ENCODE data around the gene RAB1B. TPM values are rescaled to one million over a fixed set of nuclear protein-coding genes. Genes with fewer than 3 reads are reported as not detected.
"Not testable (repeated sequence)": the region's sequence is repeated elsewhere in the genome, so short reads cannot be mapped to it uniquely, and the experiment has no call there.

RAB1B gene
- total and polyA plus RNA-seq, 5 donors: 114 to 170 (median 127) TPM

- whole genome bisulfite sequencing: under 1% methylated on average over 61 of the region's 61 CpGs
- Histone ChIP-seq H3K27ac (ENCODE audit: low read length) (peak overlapping the region; percentile 94), H3K9me3 (ENCODE audit: control insufficient read depth, low read length) (no peaks in the 10 kb centered on the region), H3K4me3 (ENCODE audit: low read length) (peak overlapping the region; percentile 59), H3K27me3 (ENCODE audit: control insufficient read depth, insufficient read depth) (no peaks in the 10 kb centered on the region), H3K4me1 (ENCODE audit: control insufficient read depth, insufficient read depth, low read length) (peaks cover 6% of the 10 kb centered on the region)
- peak; percentile 89 to 91 for ATAC-seq
- DNase-seq: peak; percentile 93 to 97 (median 96)
- intact Hi-C loops (cut with DNase I): no loop called here
Measured at GRCh38 chr11:66267379-66268243, 828 bp upstream of the RAB1B start.

GRCh38 chr11:66268952-66269905 is 790 bp downstream of the RAB1B start:
- DNase-seq (peak in 2 of 3 donors; percentile 67 to 71), ATAC-seq (no peak)
- WGBS: 3% methylated on average over 32 of the region's 32 CpGs
- H3K27me3 ChIP-seq (ENCODE audit: control insufficient read depth, insufficient read depth): no peaks in the 10 kb centered on the region
- H3K4me3 ChIP-seq (ENCODE audit: low read length): peak overlapping the region; percentile 96
- H3K27ac ChIP-seq (ENCODE audit: low read length): peak overlapping the region; percentile 98
- intact Hi-C loops (cut with DNase I): no loop called here
- peaks cover 6% of the 10 kb centered on the region for H3K4me1 ChIP-seq (ENCODE audit: control insufficient read depth, insufficient read depth, low read length)
- no peaks in the 10 kb centered on the region for H3K9me3 ChIP-seq (ENCODE audit: control insufficient read depth, low read length)

GRCh38 chr11:66271816-66272215 is 3.4 kb downstream of the RAB1B start:
- DNase-seq (no peak), ATAC-seq (no peak)
- intact Hi-C loops (cut with DNase I): no loop called here
- Histone ChIP-seq H3K4me1 (ENCODE audit: control insufficient read depth, insufficient read depth, low read length) (peaks cover 4% of the 10 kb centered on the region), H3K4me3 (ENCODE audit: low read length) (no peak overlapping the region), H3K9me3 (ENCODE audit: control insufficient read depth, low read length) (no peaks in the 10 kb centered on the region), H3K27ac (ENCODE audit: low read length) (no peak overlapping the region), H3K27me3 (ENCODE audit: control insufficient read depth, insufficient read depth) (no peaks in the 10 kb centered on the region)
- 93% methylated on average over 7 of the region's 7 CpGs for WGBS

GRCh38 chr11:66272596-66272995 is 4.2 kb downstream of the RAB1B start:
- Histone ChIP-seq H3K27ac (ENCODE audit: low read length) (no peak overlapping the region), H3K4me3 (ENCODE audit: low read length) (no peak overlapping the region), H3K4me1 (ENCODE audit: control insufficient read depth, insufficient read depth, low read length) (peaks cover 2% of the 10 kb centered on the region), H3K9me3 (ENCODE audit: control insufficient read depth, low read length) (no peaks in the 10 kb centered on the region), H3K27me3 (ENCODE audit: control insufficient read depth, insufficient read depth) (no peaks in the 10 kb centered on the region)
- no peak for ATAC-seq
- intact Hi-C loops (cut with DNase I): no loop called here
- DNase-seq: no peak
- WGBS: 95% methylated on average over 2 of the region's 2 CpGs

GRCh38 chr11:66274219-66274618 is 5.8 kb downstream of the RAB1B start:
- Histone ChIP-seq H3K9me3 (ENCODE audit: control insufficient read depth, low read length) (no peaks in the 10 kb centered on the region), H3K27ac (ENCODE audit: low read length) (no peak overlapping the region), H3K4me1 (ENCODE audit: control insufficient read depth, insufficient read depth, low read length) (peaks cover 2% of the 10 kb centered on the region), H3K27me3 (ENCODE audit: control insufficient read depth, insufficient read depth) (no peaks in the 10 kb centered on the region), H3K4me3 (ENCODE audit: low read length) (no peak overlapping the region)
- intact Hi-C loops (cut with DNase I): no loop called here
- ATAC-seq: no peak
- WGBS: 42% methylated on average over 1 of the region's 1 CpG
- DNase-seq: no peak

- WGBS: 88% methylated on average over 8 of the region's 8 CpGs
- no peak overlapping the region for H3K27ac ChIP-seq (ENCODE audit: low read length)
- H3K4me3 ChIP-seq (ENCODE audit: low read length): no peak overlapping the region
- intact Hi-C loops (cut with DNase I): no loop called here
- no peaks in the 10 kb centered on the region for H3K27me3 ChIP-seq (ENCODE audit: control insufficient read depth, insufficient read depth)
- peaks cover under 1% of the 10 kb centered on the region for H3K4me1 ChIP-seq (ENCODE audit: control insufficient read depth, insufficient read depth, low read length)
- H3K9me3 ChIP-seq (ENCODE audit: control insufficient read depth, low read length): no peaks in the 10 kb centered on the region
- DNase-seq (peak in 1 of 3 donors; percentile 27), ATAC-seq (no peak)
Measured at GRCh38 chr11:66275396-66275795, 7.0 kb downstream of the RAB1B start.

GRCh38 chr11:66275984-66276612 is 7.7 kb downstream of the RAB1B start:
- ATAC-seq (no peak), DNase-seq (peak in 2 of 3 donors; percentile 47 to 61)
- Histone ChIP-seq H3K27ac (ENCODE audit: low read length) (no peak overlapping the region), H3K4me3 (ENCODE audit: low read length) (no peak overlapping the region), H3K9me3 (ENCODE audit: control insufficient read depth, low read length) (no peaks in the 10 kb centered on the region), H3K27me3 (ENCODE audit: control insufficient read depth, insufficient read depth) (no peaks in the 10 kb centered on the region), H3K4me1 (ENCODE audit: control insufficient read depth, insufficient read depth, low read length) (no peaks in the 10 kb centered on the region)
- intact Hi-C loops (cut with DNase I): no loop called here
- WGBS: 83% methylated on average over 14 of the region's 14 CpGs

- H3K4me3 ChIP-seq (ENCODE audit: low read length); intact Hi-C loops (cut with DNase I); H3K4me1 ChIP-seq (ENCODE audit: control insufficient read depth, insufficient read depth, low read length); H3K27ac ChIP-seq (ENCODE audit: low read length); H3K27me3 ChIP-seq (ENCODE audit: control insufficient read depth, insufficient read depth); H3K9me3 ChIP-seq (ENCODE audit: control insufficient read depth, low read length): not testable (repeated sequence)
- DNase-seq (peak in 2 of 3 donors; percentile 27 to 36), ATAC-seq (peak; percentile 1 to 3)
- WGBS: 70% methylated on average over 13 of the region's 13 CpGs
Measured at GRCh38 chr11:66276619-66277018, 8.2 kb downstream of the RAB1B start.

- intact Hi-C loops (cut with DNase I); H3K27ac ChIP-seq (ENCODE audit: low read length); H3K9me3 ChIP-seq (ENCODE audit: control insufficient read depth, low read length); H3K27me3 ChIP-seq (ENCODE audit: control insufficient read depth, insufficient read depth); H3K4me1 ChIP-seq (ENCODE audit: control insufficient read depth, insufficient read depth, low read length); H3K4me3 ChIP-seq (ENCODE audit: low read length): not testable (repeated sequence)
- ATAC-seq (peak in 1 of 2 donors; percentile 3), DNase-seq (peak in 2 of 3 donors; percentile 40 to 46)
- 80% methylated on average over 4 of the region's 4 CpGs for WGBS
Measured at GRCh38 chr11:66277064-66277463, 8.6 kb downstream of the RAB1B start.

- intact Hi-C loops (cut with DNase I): no loop called here
- ATAC-seq: peak; percentile 6 to 7
- DNase-seq: peak in 2 of 3 donors; percentile 78 to 79
- Histone ChIP-seq H3K4me3 (ENCODE audit: low read length) (peak within 1 kb of the TSS; percentile 52), H3K9me3 (ENCODE audit: control insufficient read depth, low read length) (no peaks in the 10 kb centered on the region), H3K4me1 (ENCODE audit: control insufficient read depth, insufficient read depth, low read length) (no peaks in the 10 kb centered on the region), H3K27ac (ENCODE audit: low read length) (no peak within 1 kb of the TSS), H3K27me3 (ENCODE audit: control insufficient read depth, insufficient read depth) (no peaks in the 10 kb centered on the region)
- 4% methylated on average over 84 of the region's 84 CpGs for WGBS
Measured at GRCh38 chr11:66277471-66278362, 9.3 kb downstream of the RAB1B start, which contains the start of gene CNIH2. Gene CNIH2 (plus strand): TSS chr11:66278175. CDS start chr11:66278457, 282 bp downstream.

Measured in right cardiac atrium (tissue), 5 donors.